Esophagus squamous epithelium (tissue), 4 donors: Measurements from ENCODE around the gene GREB1L.

ENCODE experiments used
- CTCF ChIP-seq, 6 experiments: fragments of 450-650 bp in 4 of 6; fragments of 200-600 bp in 2 of 6; sonication (generic) in 2 of 6; IDR thresholded peaks; one replicate each; pipeline ENCODE4 v1.5.1; 2016 to 2019; ENCODE audit warnings: antibody characterized with exemption in 6 of 6, mild to moderate bottlenecking in 4 of 6, moderate library complexity in 4 of 6
- POLR2A ChIP-seq, 4 donors: fragments of 450-650 bp; IDR thresholded peaks; one replicate each; pipeline ENCODE4 v1.6.1; 2017; ENCODE audit warnings: antibody characterized with exemption in 4 of 4, mild to moderate bottlenecking in 4 of 4, moderate library complexity in 3 of 4

GRCh38 chr18:21262244-21262643 lies 20.2 kb downstream of the GREB1L start:
- TF ChIP-seq CTCF (IDR thresholded peaks at IDR 0.05) (no peak), POLR2A (IDR thresholded peaks at IDR 0.05) (no peak)
